ENCODE measurements around the gene SLIT3. TPM values are rescaled to one million over a fixed set of nuclear protein-coding genes. Genes with fewer than 3 reads are reported as not detected.

The SLIT3 gene
- total RNA-seq, 4 donors from 2014 or later, result 6.8 to 23.1 (median 13.3) TPM

DNA sequence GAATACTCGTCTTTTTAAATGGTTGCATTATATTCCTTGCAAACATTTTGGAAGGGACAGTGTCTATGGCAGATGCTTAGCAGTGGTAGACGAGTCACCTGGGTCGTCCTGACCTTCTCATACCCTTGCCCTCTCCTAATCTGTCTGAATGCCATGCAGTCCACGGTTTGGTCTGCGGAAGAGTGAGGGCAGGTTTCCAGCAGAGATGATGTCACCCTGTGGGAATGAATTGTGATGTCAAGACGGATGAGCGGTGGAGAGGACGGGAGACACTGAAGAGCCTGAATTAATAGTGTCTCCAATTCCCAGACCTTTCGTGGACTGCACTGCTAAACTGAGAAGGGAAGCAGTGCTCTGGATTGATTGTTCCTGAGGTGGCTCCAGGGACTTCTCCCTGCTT is 392.7 kb downstream of the SLIT3 start:
- Histone ChIP-seq H3K27me3 (no peaks in the 10 kb centered on the region), H3K4me3 (no peak overlapping the region), H3K4me1 (no peaks in the 10 kb centered on the region), H3K9me3 (no peaks in the 10 kb centered on the region), H3K27ac (no peak overlapping the region), H3K36me3 (no peaks in the 10 kb centered on the region)
- TF ChIP-seq, protein P1, sequence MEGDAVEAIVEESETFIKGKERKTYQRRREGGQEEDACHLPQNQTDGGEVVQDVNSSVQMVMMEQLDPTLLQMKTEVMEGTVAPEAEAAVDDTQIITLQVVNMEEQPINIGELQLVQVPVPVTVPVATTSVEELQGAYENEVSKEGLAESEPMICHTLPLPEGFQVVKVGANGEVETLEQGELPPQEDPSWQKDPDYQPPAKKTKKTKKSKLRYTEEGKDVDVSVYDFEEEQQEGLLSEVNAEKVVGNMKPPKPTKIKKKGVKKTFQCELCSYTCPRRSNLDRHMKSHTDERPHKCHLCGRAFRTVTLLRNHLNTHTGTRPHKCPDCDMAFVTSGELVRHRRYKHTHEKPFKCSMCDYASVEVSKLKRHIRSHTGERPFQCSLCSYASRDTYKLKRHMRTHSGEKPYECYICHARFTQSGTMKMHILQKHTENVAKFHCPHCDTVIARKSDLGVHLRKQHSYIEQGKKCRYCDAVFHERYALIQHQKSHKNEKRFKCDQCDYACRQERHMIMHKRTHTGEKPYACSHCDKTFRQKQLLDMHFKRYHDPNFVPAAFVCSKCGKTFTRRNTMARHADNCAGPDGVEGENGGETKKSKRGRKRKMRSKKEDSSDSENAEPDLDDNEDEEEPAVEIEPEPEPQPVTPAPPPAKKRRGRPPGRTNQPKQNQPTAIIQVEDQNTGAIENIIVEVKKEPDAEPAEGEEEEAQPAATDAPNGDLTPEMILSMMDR (IDR thresholded peaks at IDR 0.05), result no peak
- TF ChIP-seq POLR2A (IDR thresholded peaks at IDR 0.05), result no peak
- no peak for DNase-seq

DNA sequence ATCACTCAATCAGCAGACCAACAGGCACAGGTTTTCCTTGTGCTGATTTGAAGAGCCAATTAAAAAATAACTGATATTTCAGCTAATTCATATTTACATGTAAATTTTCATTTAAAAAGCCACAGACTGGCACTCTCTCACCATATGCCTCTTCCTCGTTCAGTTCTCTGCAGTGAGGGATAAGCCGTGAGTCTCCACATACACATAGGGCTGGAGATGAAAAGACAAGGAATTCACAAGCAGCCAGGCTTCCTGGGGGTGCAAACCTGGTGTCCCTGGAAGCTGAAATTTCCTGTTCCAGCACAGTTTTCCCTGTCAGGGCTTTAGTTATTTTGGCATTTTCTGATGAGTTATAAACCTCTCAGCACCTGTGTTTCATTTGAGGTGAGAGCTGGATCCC is 397.9 kb downstream of the SLIT3 start:
- Histone ChIP-seq H3K9me3 (no peaks in the 10 kb centered on the region), H3K36me3 (no peaks in the 10 kb centered on the region), H3K4me1 (no peaks in the 10 kb centered on the region), H3K27me3 (no peaks in the 10 kb centered on the region), H3K27ac (no peak overlapping the region), H3K4me3 (no peak overlapping the region)
- TF ChIP-seq, protein P1 (IDR thresholded peaks at IDR 0.05), result no peak
- TF ChIP-seq POLR2A (IDR thresholded peaks at IDR 0.05), result no peak
- no peak for DNase-seq

DNA sequence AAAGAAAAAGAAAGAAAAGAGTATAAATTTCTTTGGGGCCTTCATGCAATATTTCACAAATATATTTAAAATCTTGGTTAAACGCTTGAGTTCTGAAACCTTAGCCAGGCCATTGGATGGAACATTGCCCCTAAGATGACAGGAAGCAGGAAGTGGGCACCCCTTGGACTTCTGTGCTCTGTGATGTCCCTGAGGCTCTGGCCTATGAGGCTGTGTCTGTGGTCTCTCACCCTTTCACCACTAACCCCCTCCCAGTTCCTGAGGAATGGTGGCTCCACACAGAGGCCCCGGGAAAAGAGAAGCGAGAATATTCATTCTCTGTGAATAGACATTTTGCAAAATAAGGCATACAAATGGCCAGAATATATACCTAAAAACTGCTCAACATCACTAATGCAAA is 401.3 kb downstream of the SLIT3 start:
- DNase-seq, result no peak
- TF ChIP-seq POLR2A (IDR thresholded peaks at IDR 0.05), result no peak
- TF ChIP-seq, protein P1 (IDR thresholded peaks at IDR 0.05), result no peak
- no peaks in the 10 kb centered on the region for H3K36me3 ChIP-seq

DNA sequence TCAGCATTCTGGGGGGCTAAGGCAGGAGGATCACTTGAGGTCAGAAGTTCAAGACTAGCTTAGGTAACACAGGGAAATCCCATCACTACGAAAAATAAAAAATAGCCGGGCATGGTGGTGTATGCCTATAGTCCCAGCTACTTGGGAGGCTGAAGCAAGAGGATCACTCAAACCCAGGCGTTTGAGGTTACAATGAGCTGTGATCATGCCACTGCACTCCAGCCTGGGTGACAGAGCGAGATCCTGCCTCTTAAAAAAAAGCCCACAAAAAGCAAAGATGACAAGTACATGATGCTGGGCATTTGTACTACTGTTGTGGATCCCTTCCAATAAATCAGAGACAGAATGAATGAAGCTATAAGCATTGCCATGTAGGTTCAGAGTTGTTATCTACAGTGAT is 401.7 kb downstream of the SLIT3 start:
- Histone ChIP-seq H3K27me3 (no peaks in the 10 kb centered on the region), H3K4me1 (no peaks in the 10 kb centered on the region), H3K27ac (no peak overlapping the region), H3K9me3 (no peaks in the 10 kb centered on the region), H3K36me3 (no peaks in the 10 kb centered on the region), H3K4me3 (no peak overlapping the region)
- TF ChIP-seq POLR2A (IDR thresholded peaks at IDR 0.05), result no peak
- TF ChIP-seq, protein P1 (IDR thresholded peaks at IDR 0.05), result no peak
- DNase-seq, result no peak

More for the DNA sequence above, 401.3 kb downstream of the SLIT3 start:
- Histone ChIP-seq H3K27me3 (no peaks in the 10 kb centered on the region), H3K9me3 (no peaks in the 10 kb centered on the region), H3K4me3 (no peak overlapping the region), H3K27ac (no peak overlapping the region), H3K4me1 (no peaks in the 10 kb centered on the region)

DNA sequence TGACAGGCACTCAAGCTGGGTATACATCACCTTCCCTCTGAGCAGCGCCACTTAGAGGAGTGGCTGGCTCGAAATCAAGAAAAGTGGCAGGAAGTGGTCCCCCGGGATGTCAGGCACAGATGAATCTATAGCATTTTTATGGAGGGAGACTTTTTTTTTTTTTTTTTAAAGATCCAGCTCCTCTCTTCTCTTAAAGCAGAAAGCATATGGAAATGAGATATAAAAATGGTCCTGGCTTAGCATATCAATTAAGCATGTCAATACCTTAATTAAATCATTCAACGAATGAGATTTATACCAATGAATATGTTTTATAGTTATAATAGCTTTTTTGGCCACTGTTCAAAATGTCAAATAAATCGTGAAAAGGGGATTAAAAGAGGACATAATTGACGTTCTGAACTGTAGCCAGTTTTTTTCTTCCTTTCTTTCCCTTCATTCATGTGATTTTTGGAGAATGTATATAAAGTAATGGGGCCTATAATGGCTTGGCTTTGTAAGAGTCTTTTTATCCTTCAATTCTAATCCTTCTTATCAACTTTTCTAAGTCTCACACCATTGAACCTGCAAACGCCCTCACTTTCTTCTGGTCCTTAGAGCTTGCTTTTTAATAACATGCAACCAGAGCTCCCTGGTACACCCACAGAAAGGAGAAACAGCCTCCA is 402.6 kb downstream of the SLIT3 start:
- no peak for DNase-seq
- TF ChIP-seq, protein P1 (IDR thresholded peaks at IDR 0.05), result no peak
- no peak for TF ChIP-seq POLR2A (IDR thresholded peaks at IDR 0.05)

More for the DNA sequence above, 402.6 kb downstream of the SLIT3 start:
- Histone ChIP-seq H3K36me3 (no peaks in the 10 kb centered on the region), H3K4me1 (no peaks in the 10 kb centered on the region), H3K4me3 (no peak overlapping the region), H3K27ac (no peak overlapping the region), H3K27me3 (no peaks in the 10 kb centered on the region), H3K9me3 (no peaks in the 10 kb centered on the region)

Measured in Peyer's patch (tissue), 4 donors.